ENCODE measurements around the gene FKBP2. TPM values are rescaled to one million over a fixed set of nuclear protein-coding genes. Genes with fewer than 3 reads are reported as not detected.

The FKBP2 gene
- total and polyA plus RNA-seq, 2 of the 13 experiments (the other 11 are each of a cell fraction or from before 2014, with no cell fraction given), result 30.1 to 53.3 TPM

DNA sequence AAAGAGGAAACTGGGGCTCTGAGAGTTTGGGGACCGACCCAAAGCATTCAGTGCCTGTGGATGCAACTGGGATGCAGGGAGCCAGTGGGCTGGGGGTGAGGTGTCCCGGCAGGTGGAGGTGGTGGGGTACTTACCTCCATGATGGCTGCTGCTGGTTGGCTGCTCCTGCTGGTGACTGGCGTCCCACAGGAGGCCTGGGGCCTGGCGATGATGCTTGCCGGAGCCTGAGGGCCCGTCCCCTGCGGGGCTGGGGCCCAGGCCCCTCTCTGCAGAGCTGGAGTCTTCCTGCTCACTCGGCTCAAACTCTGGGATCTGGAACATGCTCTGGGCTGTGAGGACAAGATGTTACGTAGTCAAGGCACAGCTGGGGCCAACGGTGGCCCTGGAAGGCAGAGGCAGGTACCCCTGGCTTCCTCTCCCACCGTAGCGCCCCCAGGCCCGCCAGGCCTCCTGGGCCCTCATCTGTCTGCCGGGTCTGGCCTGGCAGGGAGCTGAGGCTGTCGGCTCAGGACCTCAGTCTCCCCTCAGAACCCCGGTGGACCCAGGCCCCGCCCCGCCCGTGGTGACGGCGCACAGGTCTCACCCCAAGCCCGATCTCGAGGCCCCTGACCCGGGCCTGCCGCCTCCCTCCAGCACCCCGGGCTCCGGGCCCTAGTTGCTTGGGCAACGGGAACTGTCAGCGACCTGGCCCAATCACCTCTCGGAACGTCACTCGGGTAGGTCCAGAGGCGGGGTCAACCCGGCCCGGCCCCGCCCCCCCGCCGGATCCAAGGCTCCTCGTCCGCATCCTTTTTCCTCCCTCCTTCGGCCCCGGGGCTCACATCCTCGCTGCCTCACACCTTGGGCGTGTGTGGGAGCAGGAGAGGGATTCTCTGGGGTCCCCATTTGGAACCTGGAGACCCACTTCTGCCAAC, 43.4 kb downstream of the FKBP2 start, which contains the start of gene BAD (continued):
- TF ChIP-seq, protein P1, sequence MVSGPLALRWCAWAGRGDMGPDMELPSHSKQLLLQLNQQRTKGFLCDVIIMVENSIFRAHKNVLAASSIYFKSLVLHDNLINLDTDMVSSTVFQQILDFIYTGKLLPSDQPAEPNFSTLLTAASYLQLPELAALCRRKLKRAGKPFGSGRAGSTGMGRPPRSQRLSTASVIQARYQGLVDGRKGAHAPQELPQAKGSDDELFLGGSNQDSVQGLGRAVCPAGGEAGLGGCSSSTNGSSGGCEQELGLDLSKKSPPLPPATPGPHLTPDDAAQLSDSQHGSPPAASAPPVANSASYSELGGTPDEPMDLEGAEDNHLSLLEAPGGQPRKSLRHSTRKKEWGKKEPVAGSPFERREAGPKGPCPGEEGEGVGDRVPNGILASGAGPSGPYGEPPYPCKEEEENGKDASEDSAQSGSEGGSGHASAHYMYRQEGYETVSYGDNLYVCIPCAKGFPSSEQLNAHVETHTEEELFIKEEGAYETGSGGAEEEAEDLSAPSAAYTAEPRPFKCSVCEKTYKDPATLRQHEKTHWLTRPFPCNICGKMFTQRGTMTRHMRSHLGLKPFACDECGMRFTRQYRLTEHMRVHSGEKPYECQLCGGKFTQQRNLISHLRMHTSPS (CRISPR knock-in tag; IDR thresholded peaks at IDR 0.05; ENCODE audit: low read depth), result 0 out of 2 replicates have a peak, but pooled peaks have one; percentile 17
- TF ChIP-seq PHF8 (CRISPR knock-in tag; IDR thresholded peaks at IDR 0.05), result peak; percentile 55
- TF ChIP-seq ZNF263 (CRISPR knock-in tag; IDR thresholded peaks at IDR 0.05), result 0 out of 2 replicates have a peak, but pooled peaks have one; percentile 2
- TF ChIP-seq SYNCRIP (IDR thresholded peaks at IDR 0.05; ENCODE audit: insufficient read depth, low read depth, low read length), result no peak
- TF ChIP-seq, protein P2, sequence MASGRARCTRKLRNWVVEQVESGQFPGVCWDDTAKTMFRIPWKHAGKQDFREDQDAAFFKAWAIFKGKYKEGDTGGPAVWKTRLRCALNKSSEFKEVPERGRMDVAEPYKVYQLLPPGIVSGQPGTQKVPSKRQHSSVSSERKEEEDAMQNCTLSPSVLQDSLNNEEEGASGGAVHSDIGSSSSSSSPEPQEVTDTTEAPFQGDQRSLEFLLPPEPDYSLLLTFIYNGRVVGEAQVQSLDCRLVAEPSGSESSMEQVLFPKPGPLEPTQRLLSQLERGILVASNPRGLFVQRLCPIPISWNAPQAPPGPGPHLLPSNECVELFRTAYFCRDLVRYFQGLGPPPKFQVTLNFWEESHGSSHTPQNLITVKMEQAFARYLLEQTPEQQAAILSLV (CRISPR knock-in tag; IDR thresholded peaks at IDR 0.05; ENCODE audit: borderline replicate concordance), result no peak
- TF ChIP-seq GABPA (IDR thresholded peaks at IDR 0.05; ENCODE audit: low read depth, low read length), result no peak; the same call in 1 of the 2 replicates
- peak; percentile 56; the same call in 1 of the 2 replicates for TF ChIP-seq GABPA (CRISPR knock-in tag; IDR thresholded peaks at IDR 0.05; ENCODE audit: low read depth)
- TF ChIP-seq CBX5 (CRISPR knock-in tag; IDR thresholded peaks at IDR 0.05; ENCODE audit: borderline replicate concordance), result no peak
- TF ChIP-seq, protein P3, sequence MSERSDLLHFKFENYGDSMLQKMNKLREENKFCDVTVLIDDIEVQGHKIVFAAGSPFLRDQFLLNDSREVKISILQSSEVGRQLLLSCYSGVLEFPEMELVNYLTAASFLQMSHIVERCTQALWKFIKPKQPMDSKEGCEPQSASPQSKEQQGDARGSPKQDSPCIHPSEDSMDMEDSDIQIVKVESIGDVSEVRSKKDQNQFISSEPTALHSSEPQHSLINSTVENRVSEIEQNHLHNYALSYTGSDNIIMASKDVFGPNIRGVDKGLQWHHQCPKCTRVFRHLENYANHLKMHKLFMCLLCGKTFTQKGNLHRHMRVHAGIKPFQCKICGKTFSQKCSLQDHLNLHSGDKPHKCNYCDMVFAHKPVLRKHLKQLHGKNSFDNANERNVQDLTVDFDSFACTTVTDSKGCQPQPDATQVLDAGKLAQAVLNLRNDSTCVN (CRISPR knock-in tag; IDR thresholded peaks at IDR 0.05; ENCODE audit: borderline replicate concordance), result 0 out of 2 replicates have a peak, but pooled peaks have one; percentile 27
- no peak for TF ChIP-seq NFIC (IDR thresholded peaks at IDR 0.05; ENCODE audit: low read length)
- TF ChIP-seq TSC22D2 (CRISPR knock-in tag; IDR thresholded peaks at IDR 0.05; ENCODE audit: borderline replicate concordance), result no peak
- TF ChIP-seq, protein P4, sequence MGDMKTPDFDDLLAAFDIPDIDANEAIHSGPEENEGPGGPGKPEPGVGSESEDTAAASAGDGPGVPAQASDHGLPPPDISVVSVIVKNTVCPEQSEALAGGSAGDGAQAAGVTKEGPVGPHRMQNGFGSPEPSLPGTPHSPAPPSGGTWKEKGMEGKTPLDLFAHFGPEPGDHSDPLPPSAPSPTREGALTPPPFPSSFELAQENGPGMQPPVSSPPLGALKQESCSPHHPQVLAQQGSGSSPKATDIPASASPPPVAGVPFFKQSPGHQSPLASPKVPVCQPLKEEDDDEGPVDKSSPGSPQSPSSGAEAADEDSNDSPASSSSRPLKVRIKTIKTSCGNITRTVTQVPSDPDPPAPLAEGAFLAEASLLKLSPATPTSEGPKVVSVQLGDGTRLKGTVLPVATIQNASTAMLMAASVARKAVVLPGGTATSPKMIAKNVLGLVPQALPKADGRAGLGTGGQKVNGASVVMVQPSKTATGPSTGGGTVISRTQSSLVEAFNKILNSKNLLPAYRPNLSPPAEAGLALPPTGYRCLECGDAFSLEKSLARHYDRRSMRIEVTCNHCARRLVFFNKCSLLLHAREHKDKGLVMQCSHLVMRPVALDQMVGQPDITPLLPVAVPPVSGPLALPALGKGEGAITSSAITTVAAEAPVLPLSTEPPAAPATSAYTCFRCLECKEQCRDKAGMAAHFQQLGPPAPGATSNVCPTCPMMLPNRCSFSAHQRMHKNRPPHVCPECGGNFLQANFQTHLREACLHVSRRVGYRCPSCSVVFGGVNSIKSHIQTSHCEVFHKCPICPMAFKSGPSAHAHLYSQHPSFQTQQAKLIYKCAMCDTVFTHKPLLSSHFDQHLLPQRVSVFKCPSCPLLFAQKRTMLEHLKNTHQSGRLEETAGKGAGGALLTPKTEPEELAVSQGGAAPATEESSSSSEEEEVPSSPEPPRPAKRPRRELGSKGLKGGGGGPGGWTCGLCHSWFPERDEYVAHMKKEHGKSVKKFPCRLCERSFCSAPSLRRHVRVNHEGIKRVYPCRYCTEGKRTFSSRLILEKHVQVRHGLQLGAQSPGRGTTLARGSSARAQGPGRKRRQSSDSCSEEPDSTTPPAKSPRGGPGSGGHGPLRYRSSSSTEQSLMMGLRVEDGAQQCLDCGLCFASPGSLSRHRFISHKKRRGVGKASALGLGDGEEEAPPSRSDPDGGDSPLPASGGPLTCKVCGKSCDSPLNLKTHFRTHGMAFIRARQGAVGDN (CRISPR knock-in tag; IDR thresholded peaks at IDR 0.05), result peak; percentile 69
- TF ChIP-seq ZNF3 (CRISPR knock-in tag; IDR thresholded peaks at IDR 0.05), result no peak
- no peak for TF ChIP-seq ZNF383 (CRISPR knock-in tag; IDR thresholded peaks at IDR 0.05; ENCODE audit: borderline replicate concordance)
- TF ChIP-seq ZNF343 (CRISPR knock-in tag; IDR thresholded peaks at IDR 0.05), result no peak
- TF ChIP-seq, protein P5, sequence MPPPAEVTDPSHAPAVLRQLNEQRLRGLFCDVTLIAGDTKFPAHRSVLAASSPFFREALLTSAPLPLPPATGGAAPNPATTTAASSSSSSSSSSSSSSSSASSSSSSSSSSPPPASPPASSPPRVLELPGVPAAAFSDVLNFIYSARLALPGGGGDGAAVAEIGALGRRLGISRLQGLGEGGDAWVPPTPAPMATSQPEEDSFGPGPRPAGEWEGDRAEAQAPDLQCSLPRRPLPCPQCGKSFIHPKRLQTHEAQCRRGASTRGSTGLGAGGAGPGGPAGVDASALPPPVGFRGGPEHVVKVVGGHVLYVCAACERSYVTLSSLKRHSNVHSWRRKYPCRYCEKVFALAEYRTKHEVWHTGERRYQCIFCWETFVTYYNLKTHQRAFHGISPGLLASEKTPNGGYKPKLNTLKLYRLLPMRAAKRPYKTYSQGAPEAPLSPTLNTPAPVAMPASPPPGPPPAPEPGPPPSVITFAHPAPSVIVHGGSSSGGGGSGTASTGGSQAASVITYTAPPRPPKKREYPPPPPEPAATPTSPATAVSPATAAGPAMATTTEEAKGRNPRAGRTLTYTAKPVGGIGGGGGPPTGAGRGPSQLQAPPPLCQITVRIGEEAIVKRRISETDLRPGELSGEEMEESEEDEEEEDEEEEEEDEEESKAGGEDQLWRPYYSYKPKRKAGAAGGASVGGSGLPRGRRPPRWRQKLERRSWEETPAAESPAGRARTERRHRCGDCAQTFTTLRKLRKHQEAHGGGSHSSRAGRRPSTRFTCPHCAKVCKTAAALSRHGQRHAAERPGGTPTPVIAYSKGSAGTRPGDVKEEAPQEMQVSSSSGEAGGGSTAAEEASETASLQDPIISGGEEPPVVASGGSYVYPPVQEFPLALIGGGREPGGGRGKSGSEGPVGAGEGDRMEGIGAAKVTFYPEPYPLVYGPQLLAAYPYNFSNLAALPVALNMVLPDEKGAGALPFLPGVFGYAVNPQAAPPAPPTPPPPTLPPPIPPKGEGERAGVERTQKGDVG (CRISPR knock-in tag; IDR thresholded peaks at IDR 0.05; ENCODE audit: borderline replicate concordance), result 0 out of 2 replicates have a peak, but pooled peaks have one; percentile 43

Measured in HepG2 (cell line).